SJCRH30 (cell line): ENCODE measurements around the gene PCDHA10. TPM values are rescaled to one million over a fixed set of nuclear protein-coding genes. Genes with fewer than 3 reads are reported as not detected.
"Not testable (repeated sequence)": the region's sequence is repeated elsewhere in the genome, so short reads cannot be mapped to it uniquely, and the experiment has no call there.

Source experiments
- DNase-seq, 2 experiments: peaks; one replicate each; pipeline ENCODE4 v3.0.0-alpha.2; 2015 to 2020
- H3K27ac ChIP-seq: fragments of 250-450 bp; sonication (Bioruptor Pico); 2 replicates; pipeline ENCODE4 v1.5.1; 2020; ENCODE audit warnings: mild to moderate bottlenecking, moderate library complexity
- H3K27me3 ChIP-seq: fragments of 250-450 bp; sonication (Bioruptor Pico); 2 replicates; pipeline ENCODE4 v1.5.1; 2020; ENCODE audit warnings: mild to moderate bottlenecking, moderate library complexity
- H3K36me3 ChIP-seq: fragments of 250-450 bp; sonication (Bioruptor Pico); 2 replicates; pipeline ENCODE4 v1.5.1; 2020; ENCODE audit warnings: mild to moderate bottlenecking, moderate library complexity
- H3K4me1 ChIP-seq: fragments of 250-450 bp; sonication (Bioruptor Pico); 2 replicates; pipeline ENCODE4 v1.5.1; 2020; ENCODE audit warnings: mild to moderate bottlenecking, moderate library complexity
- H3K4me3 ChIP-seq: fragments of 250-450 bp; sonication (Bioruptor Pico); 2 replicates; pipeline ENCODE4 v1.5.1; 2020; ENCODE audit warnings: mild to moderate bottlenecking, moderate library complexity
- H3K9me3 ChIP-seq: fragments of 250-450 bp; sonication (Bioruptor Pico); replicated peaks from 2 replicates; pipeline ENCODE4 v1.5.1; 2020; ENCODE audit warnings: mild to moderate bottlenecking, moderate library complexity
- total RNA-seq: library from RNA; depleted of rRNA; stranded (reverse); fragments of >200 nt; shearing (Covaris generic); gene quantifications from 2 replicates; pipeline ENCODE4 v1.2.3, GENCODE V29; 2014

Gene PCDHA10
- total RNA-seq, 1 experiment from 2014 or later, result 0.16 TPM

- H3K27ac ChIP-seq, result no peak within 1 kb of the TSS
Measured at GRCh38 chr5:140833993-140834392, 21.7 kb upstream of the PCDHA10 start, which contains the start of gene PCDHA7. TSS of gene PCDHA7 (plus strand) at chr5:140834269. CDS start at chr5:140834384, 115 bp downstream.

GRCh38 chr5:140834439-140835008 lies 21.2 kb upstream of the PCDHA10 start:
- not testable (repeated sequence) for H3K4me3 ChIP-seq, H3K9me3 ChIP-seq, DNase-seq, H3K27ac ChIP-seq, H3K36me3 ChIP-seq, H3K27me3 ChIP-seq, H3K4me1 ChIP-seq

More at GRCh38 chr5:140833993-140834392, 21.7 kb upstream of the PCDHA10 start, which contains the start of gene PCDHA7:
- Histone ChIP-seq H3K4me3 (no peak within 1 kb of the TSS), H3K27me3 (no peaks in the 10 kb centered on the region), H3K4me1 (no peaks in the 10 kb centered on the region), H3K36me3 (no peaks in the 10 kb centered on the region), H3K9me3 (no peaks in the 10 kb centered on the region)
- DNase-seq, result no peak

GRCh38 chr5:140835622-140836510 lies 19.8 kb upstream of the PCDHA10 start:
- DNase-seq, result no peak
- Histone ChIP-seq H3K9me3 (no peaks in the 10 kb centered on the region), H3K27me3 (no peaks in the 10 kb centered on the region), H3K4me1 (no peaks in the 10 kb centered on the region), H3K4me3 (no peak overlapping the region), H3K27ac (no peak overlapping the region), H3K36me3 (no peaks in the 10 kb centered on the region)

GRCh38 chr5:140840978-140841962 lies 14.4 kb upstream of the PCDHA10 start, which contains the start of gene PCDHA8:
TSS of gene PCDHA8 (plus strand) at chr5:140841187. CDS start at chr5:140841322, 135 bp downstream.
- Histone ChIP-seq H3K4me3 (no peak within 1 kb of the TSS), H3K4me1 (no peaks in the 10 kb centered on the region), H3K9me3 (no peaks in the 10 kb centered on the region; the same call in 1 of the 2 replicates), H3K27me3 (no peaks in the 10 kb centered on the region), H3K27ac (no peak within 1 kb of the TSS), H3K36me3 (no peaks in the 10 kb centered on the region)
- peak in 1 of 2 experiments; percentile 62 for DNase-seq

GRCh38 chr5:140842798-140843733 lies 12.6 kb upstream of the PCDHA10 start:
- Histone ChIP-seq H3K4me1 (no peaks in the 10 kb centered on the region), H3K27me3 (no peaks in the 10 kb centered on the region), H3K9me3 (no peaks in the 10 kb centered on the region; the same call in 1 of the 2 replicates), H3K4me3 (no peak overlapping the region), H3K27ac (no peak overlapping the region), H3K36me3 (no peaks in the 10 kb centered on the region)
- DNase-seq, result no peak

GRCh38 chr5:140848139-140849102 lies 7.3 kb upstream of the PCDHA10 start, which contains the start of gene PCDHA9:
TSS of gene PCDHA9 (plus strand) at chr5:140848382. CDS start at chr5:140848496, 114 bp downstream.
- not testable (repeated sequence) for H3K4me1 ChIP-seq, H3K4me3 ChIP-seq, H3K9me3 ChIP-seq, H3K27ac ChIP-seq, H3K27me3 ChIP-seq, H3K36me3 ChIP-seq
- peak in 1 of 2 experiments; percentile 1 for DNase-seq

GRCh38 chr5:140849831-140850634 lies 5.7 kb upstream of the PCDHA10 start:
- H3K36me3 ChIP-seq, H3K27ac ChIP-seq, H3K4me1 ChIP-seq, H3K9me3 ChIP-seq, H3K4me3 ChIP-seq, DNase-seq, H3K27me3 ChIP-seq: not testable (repeated sequence)

- Histone ChIP-seq H3K27ac (no peak overlapping the region), H3K36me3 (no peaks in the 10 kb centered on the region), H3K4me1 (no peaks in the 10 kb centered on the region), H3K27me3 (no peaks in the 10 kb centered on the region), H3K4me3 (no peak overlapping the region), H3K9me3 (no peaks in the 10 kb centered on the region)
- DNase-seq, result no peak
Measured at GRCh38 chr5:140857177-140857986, 1.7 kb downstream of the PCDHA10 start.

GRCh38 chr5:140857987-140858240 lies 2.2 kb downstream of the PCDHA10 start:
- Histone ChIP-seq H3K27me3 (no peaks in the 10 kb centered on the region), H3K4me1 (no peaks in the 10 kb centered on the region), H3K4me3 (no peak overlapping the region), H3K36me3 (no peaks in the 10 kb centered on the region), H3K27ac (no peak overlapping the region), H3K9me3 (no peaks in the 10 kb centered on the region)
- no peak for DNase-seq

GRCh38 chr5:140862441-140863295 lies 7.0 kb downstream of the PCDHA10 start:
- Histone ChIP-seq H3K27me3 (no peaks in the 10 kb centered on the region), H3K36me3 (no peaks in the 10 kb centered on the region), H3K27ac (no peak overlapping the region), H3K4me3 (no peak overlapping the region), H3K4me1 (no peaks in the 10 kb centered on the region), H3K9me3 (no peaks in the 10 kb centered on the region)
- no peak for DNase-seq
